ENCODE results near the gene TRMT2B. TPM values are rescaled to one million over a fixed set of nuclear protein-coding genes. Genes with fewer than 3 reads are reported as not detected.
"Not testable (repeated sequence)": the region's sequence is repeated elsewhere in the genome, so short reads cannot be mapped to it uniquely, and the experiment has no call there.

The TRMT2B gene
- total and polyA plus RNA-seq, 2 experiments from 2014 or later = 5.4 to 18.6 TPM

GRCh38 chrX:100984818-100985217 lies 67.1 kb downstream of the TRMT2B start:
- Mint-ChIP-seq H3K4me3 (no peak overlapping the region), H3K4me1 (no peaks in the 10 kb centered on the region), H3K9me3 (no peaks in the 10 kb centered on the region), H3K27ac (no peak overlapping the region), H3K36me3 (ENCODE audit: low read depth) (no peaks in the 10 kb centered on the region), H3K27me3 (ENCODE audit: insufficient read depth, low read depth, poor library complexity) (no peaks in the 10 kb centered on the region)
- H3K27ac ChIP-seq (ENCODE audit: low read depth) = no peak overlapping the region
- H3K4me1 ChIP-seq (ENCODE audit: insufficient read depth) = no peaks in the 10 kb centered on the region
- H3K4me3 ChIP-seq = no peak overlapping the region
- H3F3A ChIP-seq (replicated peaks; ENCODE audit: low read depth) = no peaks in the 10 kb centered on the region
- no peak overlapping the region for H2AFZ ChIP-seq
- no peaks in the 10 kb centered on the region for H3K36me3 ChIP-seq (ENCODE audit: insufficient read depth)
- DNase-seq (ENCODE audit: low spot score) (no peak), ATAC-seq (no peak)
- no peaks in the 10 kb centered on the region for H4K20me1 ChIP-seq (replicated peaks; ENCODE audit: insufficient read depth)
- TF ChIP-seq NANOG (IDR thresholded peaks at IDR 0.05; ENCODE audit: borderline replicate concordance) = no peak
- H3K9me2 ChIP-seq (ENCODE audit: insufficient read depth) = no peaks in the 10 kb centered on the region
- H3K4me2 ChIP-seq = no peak overlapping the region
- H3K79me2 ChIP-seq (replicated peaks; ENCODE audit: insufficient read depth) = no peaks in the 10 kb centered on the region
- no peaks in the 10 kb centered on the region for H3K27me3 ChIP-seq (ENCODE audit: insufficient read depth)

DNA sequence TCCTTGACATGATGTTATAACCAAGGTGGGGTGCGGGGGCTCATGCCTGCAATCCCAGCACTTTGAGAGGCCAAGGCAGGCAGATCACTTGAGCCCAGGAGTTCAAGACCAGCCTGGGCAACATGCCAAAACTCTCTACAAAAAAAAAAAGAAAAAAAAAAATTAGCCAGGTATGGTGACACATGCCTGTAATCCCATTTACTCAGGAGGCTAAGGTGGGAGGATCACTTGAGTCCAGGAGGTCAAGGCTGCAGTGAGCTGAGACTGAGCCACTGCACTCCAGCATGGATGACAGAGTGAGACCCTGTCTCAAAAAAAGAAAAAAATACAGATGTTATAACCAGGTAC lies 70.4 kb downstream of the TRMT2B start:
- H3K27me3 Mint-ChIP-seq (ENCODE audit: insufficient read depth, low read depth, poor library complexity); H3K4me3 ChIP-seq; DNase-seq (ENCODE audit: low spot score); H3K4me2 ChIP-seq; H3K4me3 Mint-ChIP-seq; H3K36me3 ChIP-seq (ENCODE audit: insufficient read depth); H3K9me2 ChIP-seq (ENCODE audit: insufficient read depth); H2AFZ ChIP-seq; H3K27ac ChIP-seq (ENCODE audit: low read depth); H3K27me3 ChIP-seq (ENCODE audit: insufficient read depth); H3K36me3 Mint-ChIP-seq (ENCODE audit: low read depth); H3K79me2 ChIP-seq (replicated peaks; ENCODE audit: insufficient read depth); H3F3A ChIP-seq (replicated peaks; ENCODE audit: low read depth); H3K4me1 ChIP-seq (ENCODE audit: insufficient read depth); H4K20me1 ChIP-seq (replicated peaks; ENCODE audit: insufficient read depth); H3K27ac Mint-ChIP-seq; ATAC-seq; H3K9me3 Mint-ChIP-seq; H3K4me1 Mint-ChIP-seq: not testable (repeated sequence)

- Histone ChIP-seq H3K36me3 (ENCODE audit: insufficient read depth) (no peaks in the 10 kb centered on the region), H3F3A (replicated peaks; ENCODE audit: low read depth) (no peaks in the 10 kb centered on the region), H3K4me2 (no peak overlapping the region), H3K9me2 (ENCODE audit: insufficient read depth) (no peaks in the 10 kb centered on the region), H4K20me1 (replicated peaks; ENCODE audit: insufficient read depth) (no peaks in the 10 kb centered on the region), H3K4me3 (no peak overlapping the region), H3K27ac (ENCODE audit: low read depth) (no peak overlapping the region), H3K4me1 (ENCODE audit: insufficient read depth) (no peaks in the 10 kb centered on the region), H2AFZ (no peak overlapping the region), H3K79me2 (replicated peaks; ENCODE audit: insufficient read depth) (no peaks in the 10 kb centered on the region), H3K27me3 (ENCODE audit: insufficient read depth) (no peaks in the 10 kb centered on the region)
- no peaks in the 10 kb centered on the region; the same call in 2 of the 3 replicates for H3K36me3 Mint-ChIP-seq (ENCODE audit: low read depth)
- no peaks in the 10 kb centered on the region for H3K4me1 Mint-ChIP-seq
- H3K27ac Mint-ChIP-seq = no peak overlapping the region
- H3K27me3 Mint-ChIP-seq (ENCODE audit: insufficient read depth, low read depth, poor library complexity) = no peaks in the 10 kb centered on the region
- DNase-seq (ENCODE audit: low spot score) = no peak
- TF ChIP-seq POLR2AphosphoS5 (IDR thresholded peaks at IDR 0.05; ENCODE audit: low read depth) (no peak), NANOG (IDR thresholded peaks at IDR 0.05; ENCODE audit: borderline replicate concordance) (no peak), STAT1 (IDR thresholded peaks at IDR 0.05; ENCODE audit: unreplicated experiment) (no peak), ZNF114 (CRISPR knock-in tag; IDR thresholded peaks at IDR 0.05) (no peak), JUNB (IDR thresholded peaks at IDR 0.05; ENCODE audit: unreplicated experiment) (no peak), CREB1 (CRISPR knock-in tag; IDR thresholded peaks at IDR 0.05; ENCODE audit: low read depth) (no peak)
- TF ChIP-seq, protein P1, sequence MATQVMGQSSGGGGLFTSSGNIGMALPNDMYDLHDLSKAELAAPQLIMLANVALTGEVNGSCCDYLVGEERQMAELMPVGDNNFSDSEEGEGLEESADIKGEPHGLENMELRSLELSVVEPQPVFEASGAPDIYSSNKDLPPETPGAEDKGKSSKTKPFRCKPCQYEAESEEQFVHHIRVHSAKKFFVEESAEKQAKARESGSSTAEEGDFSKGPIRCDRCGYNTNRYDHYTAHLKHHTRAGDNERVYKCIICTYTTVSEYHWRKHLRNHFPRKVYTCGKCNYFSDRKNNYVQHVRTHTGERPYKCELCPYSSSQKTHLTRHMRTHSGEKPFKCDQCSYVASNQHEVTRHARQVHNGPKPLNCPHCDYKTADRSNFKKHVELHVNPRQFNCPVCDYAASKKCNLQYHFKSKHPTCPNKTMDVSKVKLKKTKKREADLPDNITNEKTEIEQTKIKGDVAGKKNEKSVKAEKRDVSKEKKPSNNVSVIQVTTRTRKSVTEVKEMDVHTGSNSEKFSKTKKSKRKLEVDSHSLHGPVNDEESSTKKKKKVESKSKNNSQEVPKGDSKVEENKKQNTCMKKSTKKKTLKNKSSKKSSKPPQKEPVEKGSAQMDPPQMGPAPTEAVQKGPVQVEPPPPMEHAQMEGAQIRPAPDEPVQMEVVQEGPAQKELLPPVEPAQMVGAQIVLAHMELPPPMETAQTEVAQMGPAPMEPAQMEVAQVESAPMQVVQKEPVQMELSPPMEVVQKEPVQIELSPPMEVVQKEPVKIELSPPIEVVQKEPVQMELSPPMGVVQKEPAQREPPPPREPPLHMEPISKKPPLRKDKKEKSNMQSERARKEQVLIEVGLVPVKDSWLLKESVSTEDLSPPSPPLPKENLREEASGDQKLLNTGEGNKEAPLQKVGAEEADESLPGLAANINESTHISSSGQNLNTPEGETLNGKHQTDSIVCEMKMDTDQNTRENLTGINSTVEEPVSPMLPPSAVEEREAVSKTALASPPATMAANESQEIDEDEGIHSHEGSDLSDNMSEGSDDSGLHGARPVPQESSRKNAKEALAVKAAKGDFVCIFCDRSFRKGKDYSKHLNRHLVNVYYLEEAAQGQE (IDR thresholded peaks at IDR 0.05; ENCODE audit: unreplicated experiment) = no peak
- no peaks in the 10 kb centered on the region for H3K9me3 Mint-ChIP-seq
- H3K4me3 Mint-ChIP-seq = no peak overlapping the region
- no peak for ATAC-seq
Measured at GRCh38 chrX:100980608-100981497, 71.1 kb downstream of the TRMT2B start.
